Measurements from ENCODE around the gene MAP3K3. TPM values are rescaled to one million over a fixed set of nuclear protein-coding genes. Genes with fewer than 3 reads are reported as not detected.

Gene MAP3K3
- total and polyA plus RNA-seq, 2 donors (not counting 3 experiments of a cell fraction or from before 2014, with no cell fraction given), result 56.6 to 81.0 TPM

- Histone ChIP-seq H3K27me3 (ENCODE audit: control insufficient read depth in 2 of 2, insufficient read depth in 2 of 2, low read length in 2 of 2) (no peaks in the 10 kb centered on the region), H3K9me1 (replicated peaks; ENCODE audit: control insufficient read depth, extremely low read depth, insufficient read depth, low read length) (no peaks in the 10 kb centered on the region), H4K20me1 (replicated peaks; ENCODE audit: control insufficient read depth, extremely low read depth, insufficient read depth, low read length) (no peaks in the 10 kb centered on the region), H3K9ac (replicated peaks; ENCODE audit: extremely low read depth, insufficient read depth, low read length) (no peak overlapping the region), H3K4me3 (replicated peaks in 1 of 3; ENCODE audit: insufficient read depth in 1 of 3, low read depth in 1 of 3, low read length in 3 of 3) (no peak overlapping the region), H3K36me3 (ENCODE audit: control insufficient read depth in 2 of 2, extremely low read depth in 1 of 2, insufficient read depth in 2 of 2, low read length in 2 of 2) (peaks cover 13 to 24% of the 10 kb centered on the region in 2 experiments), H2AFZ (ENCODE audit: low read depth, low read length) (no peak overlapping the region), H3K27ac (ENCODE audit: insufficient read depth, low read depth, low read length) (peak overlapping the region; percentile 79), H3K4me1 (ENCODE audit: control insufficient read depth, extremely low read depth, insufficient read depth, low read length) (peaks cover 31% of the 10 kb centered on the region), H3K79me2 (ENCODE audit: control insufficient read depth, insufficient read depth, low read length) (peaks cover 45% of the 10 kb centered on the region), H3K4me2 (ENCODE audit: insufficient read depth, low read length) (no peak overlapping the region), H3K9me3 (replicated peaks; ENCODE audit: control insufficient read depth, insufficient read depth, low read length) (no peaks in the 10 kb centered on the region)
- dilution Hi-C loops (cut with MboI; ENCODE audit: extremely low pct_ligation_motif_present, low sequenced_read_pairs), result no loop called here
- POLR2A ChIA-PET, result no interaction called here
- DNase-seq (ENCODE audit: low read depth, low spot score), result no peak
- intact Hi-C loops (cut with micrococcal nuclease), result loop anchor here (1.0 kb wide), 2 partner anchors 13 to 41 kb away; partner anchors contain the start of gene MAP3K3
- TF ChIP-seq, protein P1, sequence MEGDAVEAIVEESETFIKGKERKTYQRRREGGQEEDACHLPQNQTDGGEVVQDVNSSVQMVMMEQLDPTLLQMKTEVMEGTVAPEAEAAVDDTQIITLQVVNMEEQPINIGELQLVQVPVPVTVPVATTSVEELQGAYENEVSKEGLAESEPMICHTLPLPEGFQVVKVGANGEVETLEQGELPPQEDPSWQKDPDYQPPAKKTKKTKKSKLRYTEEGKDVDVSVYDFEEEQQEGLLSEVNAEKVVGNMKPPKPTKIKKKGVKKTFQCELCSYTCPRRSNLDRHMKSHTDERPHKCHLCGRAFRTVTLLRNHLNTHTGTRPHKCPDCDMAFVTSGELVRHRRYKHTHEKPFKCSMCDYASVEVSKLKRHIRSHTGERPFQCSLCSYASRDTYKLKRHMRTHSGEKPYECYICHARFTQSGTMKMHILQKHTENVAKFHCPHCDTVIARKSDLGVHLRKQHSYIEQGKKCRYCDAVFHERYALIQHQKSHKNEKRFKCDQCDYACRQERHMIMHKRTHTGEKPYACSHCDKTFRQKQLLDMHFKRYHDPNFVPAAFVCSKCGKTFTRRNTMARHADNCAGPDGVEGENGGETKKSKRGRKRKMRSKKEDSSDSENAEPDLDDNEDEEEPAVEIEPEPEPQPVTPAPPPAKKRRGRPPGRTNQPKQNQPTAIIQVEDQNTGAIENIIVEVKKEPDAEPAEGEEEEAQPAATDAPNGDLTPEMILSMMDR (IDR thresholded peaks at IDR 0.05; ENCODE audit: extremely low read depth in 1 of 2, insufficient read depth in 1 of 2, low read depth in 1 of 2, low read length in 2 of 2), result no peak
- TF ChIP-seq JUN (IDR thresholded peaks at IDR 0.05; ENCODE audit: borderline replicate concordance, insufficient read depth, insufficient read length, low read depth) (no peak), GATA2 (IDR thresholded peaks at IDR 0.05; ENCODE audit: insufficient read depth, insufficient read length, low read depth, low read length) (no peak), EZH2 (IDR thresholded peaks at IDR 0.05; ENCODE audit: borderline replicate concordance, low read depth, low read length, severe bottlenecking) (no peak), POLR2AphosphoS5 (IDR thresholded peaks at IDR 0.05; ENCODE audit: insufficient read depth, low read depth, low read length) (no peak), MYC (IDR thresholded peaks at IDR 0.05; ENCODE audit: low read depth, low read length) (no peak), FOS (IDR thresholded peaks at IDR 0.05; ENCODE audit: borderline replicate concordance, insufficient read depth, low read length) (no peak)
- TF ChIP-seq, protein P2, sequence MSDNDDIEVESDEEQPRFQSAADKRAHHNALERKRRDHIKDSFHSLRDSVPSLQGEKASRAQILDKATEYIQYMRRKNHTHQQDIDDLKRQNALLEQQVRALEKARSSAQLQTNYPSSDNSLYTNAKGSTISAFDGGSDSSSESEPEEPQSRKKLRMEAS (IDR thresholded peaks at IDR 0.05; ENCODE audit: insufficient read depth, insufficient read length), result no peak
- no TSS peak for BruUV-seq (replicated peaks)
- peak; percentile 26 for FAIRE-seq
- CTCF ChIA-PET, result interaction anchor here (1.2 to 3.1 kb wide), 5 partner anchors 8 to 209 kb away, joined by 3 to 13 read pairs (median 11); partner anchors contain the start of gene MAP3K3
These were observed 12.6 kb downstream of the MAP3K3 start for GRCh38 chr17:63634816-63635215.
